Gastroesophageal sphincter (tissue), 4 donors: Measurements from ENCODE around the gene PLA1A. TPM values are rescaled to one million over a fixed set of nuclear protein-coding genes. Genes with fewer than 3 reads are reported as not detected.

ENCODE experiments used
- ATAC-seq: fragments of 150-250 bp; one replicate; pipeline ENCODE4 v1.9.1; 2016; ENCODE audit warnings: mild to moderate bottlenecking, moderate library complexity
- H3K27ac ChIP-seq, 4 donors: fragments of 200-600 bp; sonication (generic) in 3 of 4; 1 replicate in 3 of 4; 2 replicates in 1 of 4; pipeline ENCODE4 v1.5.1; 2016 to 2019
- H3K27me3 ChIP-seq: fragments of 200-600 bp; sonication (generic); one replicate; pipeline ENCODE4 v1.5.1; 2019
- H3K36me3 ChIP-seq, 2 donors: fragments of 200-600 bp; sonication (generic); one replicate each; pipeline ENCODE4 v1.5.1; 2019; ENCODE audit warnings: control low read depth in 1 of 2
- H3K4me1 ChIP-seq, 3 donors: fragments of 200-600 bp; sonication (generic); 1 replicate in 2 of 3; 2 replicates in 1 of 3; pipeline ENCODE4 v1.5.1; 2016 to 2019; ENCODE audit warnings: control low read depth in 2 of 3
- H3K4me3 ChIP-seq, 2 donors: fragments of 200-600 bp; sonication (generic); one replicate each; pipeline ENCODE4 v1.5.1; 2019; ENCODE audit warnings: mild to moderate bottlenecking in 1 of 2, moderate library complexity in 1 of 2
- H3K9me3 ChIP-seq, 3 donors: fragments of 200-600 bp; sonication (generic); one replicate each; pipeline ENCODE4 v1.5.1; 2017 to 2019; ENCODE audit warnings: control low read depth in 2 of 3
- CTCF ChIP-seq, 4 experiments: fragments of 200-600 bp in 2 of 4; fragments of 450-650 bp in 2 of 4; sonication (generic) in 1 of 4; IDR thresholded peaks; one replicate each; pipeline ENCODE4 v1.5.1; 2017 to 2019; ENCODE audit warnings: antibody characterized with exemption in 4 of 4, mild to moderate bottlenecking in 2 of 4, moderate library complexity in 2 of 4
- EP300 ChIP-seq: sonication (generic); formaldehyde crosslinking; IDR thresholded peaks from one replicate; pipeline ENCODE4 v1.6.1; 2017; ENCODE audit warnings: antibody characterized with exemption, mild to moderate bottlenecking
- POLR2A ChIP-seq, 2 donors: fragments of 450-650 bp; IDR thresholded peaks; one replicate each; pipeline ENCODE4 v1.6.1; 2017; ENCODE audit warnings: antibody characterized with exemption in 2 of 2, mild to moderate bottlenecking in 2 of 2, moderate library complexity in 1 of 2
- POLR2AphosphoS5 ChIP-seq: sonication (generic); formaldehyde crosslinking; IDR thresholded peaks from one replicate; pipeline ENCODE4 v1.6.1; 2017; ENCODE audit warnings: antibody characterized with exemption
- WGBS, 2 donors: methylation state at CpG; one replicate each; pipeline ENCODE4 v1.1.5; 2018; ENCODE audit warnings: low coverage in 1 of 2; 5-methylcytosine and 5-hydroxymethylcytosine counted together
- total RNA-seq, 4 donors: library from RNA; depleted of rRNA; stranded (reverse); fragments of >200 nt; gene quantifications; one replicate each; pipeline ENCODE4 v1.1.0, GENCODE V29; 2016

PLA1A gene
- total RNA-seq, 4 donors from 2014 or later, result 0.50 to 1.8 (median 1.4) TPM

DNA sequence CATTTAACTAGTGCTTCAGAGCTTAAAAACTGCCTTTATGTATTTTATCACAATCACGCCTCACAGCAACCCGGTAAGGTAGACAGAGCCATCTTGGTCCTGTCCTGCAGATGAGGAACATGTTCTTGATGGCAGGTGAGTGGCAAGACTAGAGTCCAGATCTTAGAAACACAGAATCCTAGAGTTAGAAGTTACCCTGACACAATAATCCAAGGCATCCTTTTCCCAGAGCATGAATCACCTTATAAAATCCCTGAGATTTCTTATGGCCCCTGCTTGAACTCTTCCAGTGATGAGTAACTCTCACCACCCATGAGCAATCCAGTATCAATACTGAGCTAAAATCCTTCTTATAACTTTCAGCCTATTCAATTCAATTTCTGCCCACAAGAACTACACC lies 45.8 kb downstream of the PLA1A start:
- H3K4me1 ChIP-seq, result peaks cover 4 to 19% (median 5%) of the 10 kb centered on the region in 3 donors
- ATAC-seq, result no peak
- no peak overlapping the region for H3K4me3 ChIP-seq
- peaks cover 0 to 55% of the 10 kb centered on the region in 2 donors for H3K36me3 ChIP-seq
- no peak overlapping the region for H3K27ac ChIP-seq
- TF ChIP-seq EP300, result no peak
- no peak for TF ChIP-seq POLR2AphosphoS5
- TF ChIP-seq POLR2A (IDR thresholded peaks at IDR 0.05), result no peak
- no peak for TF ChIP-seq CTCF (IDR thresholded peaks at IDR 0.05)
- H3K27me3 ChIP-seq, result no peaks in the 10 kb centered on the region
- H3K9me3 ChIP-seq, result no peaks in the 10 kb centered on the region
- WGBS, 2 donors, result 82 to 100% methylated on average over 2 of the region's 2 CpGs

GRCh38 chr3:119644481-119644880 lies 46.8 kb downstream of the PLA1A start:
- Histone ChIP-seq H3K9me3 (no peaks in the 10 kb centered on the region), H3K4me1 (peaks cover 4 to 27% (median 5%) of the 10 kb centered on the region in 3 donors), H3K36me3 (peaks cover 0 to 63% of the 10 kb centered on the region in 2 donors), H3K4me3 (no peak overlapping the region), H3K27me3 (no peaks in the 10 kb centered on the region), H3K27ac (no peak overlapping the region)
- no peak for ATAC-seq
- WGBS, 2 donors, result 86 to 87% methylated on average over 1 of the region's 1 CpG
- TF ChIP-seq EP300, result no peak
- no peak for TF ChIP-seq CTCF (IDR thresholded peaks at IDR 0.05)
- no peak for TF ChIP-seq POLR2A (IDR thresholded peaks at IDR 0.05)
- TF ChIP-seq POLR2AphosphoS5, result no peak

GRCh38 chr3:119645813-119646212 lies 48.1 kb downstream of the PLA1A start:
- Histone ChIP-seq H3K4me3 (no peak overlapping the region), H3K9me3 (no peaks in the 10 kb centered on the region), H3K27ac (peak overlapping the region in 2 of 4 donors; percentile 64 to 66), H3K4me1 (peaks cover 5 to 38% (median 9%) of the 10 kb centered on the region in 3 donors), H3K27me3 (no peaks in the 10 kb centered on the region), H3K36me3 (peaks cover 0 to 63% of the 10 kb centered on the region in 2 donors)
- no peak for TF ChIP-seq CTCF (IDR thresholded peaks at IDR 0.05)
- TF ChIP-seq POLR2A (IDR thresholded peaks at IDR 0.05), result no peak
- TF ChIP-seq EP300, result no peak
- TF ChIP-seq POLR2AphosphoS5, result no peak
- 88 to 100% methylated on average over 1 of the region's 1 CpG for WGBS, 2 donors
- ATAC-seq, result no peak

GRCh38 chr3:119647171-119647570 lies 49.5 kb downstream of the PLA1A start:
- H3K4me1 ChIP-seq, result peaks cover 5 to 41% (median 9%) of the 10 kb centered on the region in 3 donors
- H3K9me3 ChIP-seq, result no peaks in the 10 kb centered on the region
- ATAC-seq, result peak; percentile 40
- 80 to 83% methylated on average over 1 to 2 of the region's 2 CpGs for WGBS, 2 donors
- peak overlapping the region; percentile 11 to 85 (median 69) for H3K27ac ChIP-seq
- no peak overlapping the region for H3K4me3 ChIP-seq
- no peaks in the 10 kb centered on the region for H3K27me3 ChIP-seq
- H3K36me3 ChIP-seq, result peaks cover 0 to 52% of the 10 kb centered on the region in 2 donors
- TF ChIP-seq POLR2A (IDR thresholded peaks at IDR 0.05) (no peak), POLR2AphosphoS5 (peak; percentile 38), CTCF (IDR thresholded peaks at IDR 0.05) (no peak)

DNA sequence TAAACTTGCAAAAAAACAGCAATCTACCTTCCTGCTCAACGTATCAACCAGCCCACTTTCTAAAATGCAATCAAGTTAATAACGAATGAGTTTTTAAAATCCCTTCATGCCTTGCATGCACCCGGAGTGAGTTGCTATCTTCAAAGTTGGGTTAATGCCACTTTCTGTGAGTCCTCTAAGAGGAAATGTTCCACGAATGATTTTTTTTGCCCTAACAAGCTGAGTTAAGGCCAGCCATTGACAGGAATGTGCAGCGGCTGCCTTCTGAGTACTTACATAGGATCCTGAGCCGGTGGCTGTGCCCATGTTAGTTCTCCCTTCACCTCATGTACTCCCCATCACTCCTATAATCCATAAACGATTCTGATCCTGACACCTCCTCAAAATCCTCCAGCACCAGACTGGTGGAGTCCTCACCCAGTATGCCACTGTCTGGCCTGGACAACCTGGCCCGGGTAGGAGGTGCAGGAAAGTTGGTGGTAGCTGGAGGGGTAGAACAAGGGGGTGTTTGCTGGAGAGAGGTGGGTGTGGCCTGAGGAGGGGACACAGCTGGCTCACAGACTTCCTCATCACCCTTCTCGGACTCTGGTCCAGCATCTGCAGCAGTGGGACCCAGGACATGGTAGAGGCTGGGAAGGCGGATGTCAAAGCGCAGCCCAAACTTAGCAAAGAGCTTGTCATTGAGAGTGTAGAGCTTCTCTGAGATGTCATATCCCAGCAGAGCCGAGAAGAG lies 50.3 kb downstream of the PLA1A start:
- TF ChIP-seq CTCF (IDR thresholded peaks at IDR 0.05) (no peak), POLR2AphosphoS5 (peak; percentile 7), EP300 (no peak)
- Histone ChIP-seq H3K4me3 (no peak overlapping the region), H3K27ac (peak overlapping the region; percentile 11 to 85 (median 69)), H3K4me1 (peaks cover 5 to 48% (median 9%) of the 10 kb centered on the region in 3 donors), H3K9me3 (no peaks in the 10 kb centered on the region), H3K36me3 (peaks cover 0 to 52% of the 10 kb centered on the region in 2 donors), H3K27me3 (no peaks in the 10 kb centered on the region)
- 36 to 42% methylated on average over 7 to 11 of the region's 12 CpGs for whole genome bisulfite sequencing, 2 donors
- ATAC-seq, result peak; percentile 9
